HFFc6 (cell line): Measurements from ENCODE around the gene MBTPS1. TPM values are rescaled to one million over a fixed set of nuclear protein-coding genes. Genes with fewer than 3 reads are reported as not detected.

Experiments
- DNase-seq: peaks from one replicate; pipeline ENCODE4 v3.0.0-alpha.2; 2018
- H3K27ac Mint-ChIP-seq: 2 replicates; pipeline ENCODE4 v1.8.0; 2020; ENCODE audit warnings: mild to moderate bottlenecking, mixed read lengths
- H3K27me3 Mint-ChIP-seq: 2 replicates; pipeline ENCODE4 v1.8.0; 2021; ENCODE audit warnings: mild to moderate bottlenecking, moderate library complexity, mixed read lengths; ENCODE audit not compliant: insufficient read depth
- H3K36me3 Mint-ChIP-seq: 2 replicates; pipeline ENCODE4 v1.8.0; 2021; ENCODE audit warnings: low read depth, mixed read lengths
- H3K4me1 Mint-ChIP-seq: 2 replicates; pipeline ENCODE4 v1.8.0; 2020; ENCODE audit warnings: low read depth, mixed read lengths
- H3K4me3 Mint-ChIP-seq: 2 replicates; pipeline ENCODE4 v1.8.0; 2020; ENCODE audit warnings: mild to moderate bottlenecking, moderate library complexity, mixed read lengths
- H3K9me3 Mint-ChIP-seq: 2 replicates; pipeline ENCODE4 v1.8.0; 2020; ENCODE audit warnings: mild to moderate bottlenecking, mixed read lengths
- total RNA-seq, 6 experiments: library from RNA; stranded (reverse); fragmentation: NEBNext Ultra II Directional; extraction: Animal tissue kit (Norgen Biotek cat#: 25700); gene quantifications; 2 replicates in 1 of 6; 3 replicates in 5 of 6; pipeline ENCODE4 v1.2.3, GENCODE V29; 2021
- TF ChIP-seq, protein P1 (sequence below): fragments of 200-600 bp; sonication (generic); IDR thresholded peaks from 2 replicates; pipeline ENCODE4 v1.5.0; 2021; ENCODE audit warnings: antibody characterized with exemption, mild to moderate bottlenecking

The MBTPS1 gene
- total RNA-seq, 6 experiments from 2014 or later: 96.6 to 123 (median 102) TPM

DNA sequence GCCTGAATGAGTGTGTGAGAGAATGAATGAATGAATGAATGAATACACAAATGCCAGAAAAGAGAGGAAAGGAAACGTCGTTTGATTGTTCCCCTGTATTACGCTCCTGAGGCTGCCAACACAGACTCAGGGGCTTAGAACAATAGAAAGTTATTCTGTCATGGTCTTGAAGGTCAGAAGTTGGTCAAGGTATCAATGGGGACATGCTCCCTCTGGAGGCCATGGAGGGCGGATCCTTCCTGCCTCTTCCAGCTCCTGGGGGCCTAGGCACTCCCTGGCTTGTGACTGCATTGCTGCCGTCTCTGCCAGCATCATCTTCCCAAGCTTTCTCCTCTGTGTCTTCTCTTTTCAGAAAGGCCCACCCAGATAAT, 72.6 kb downstream of the MBTPS1 start:
- peaks cover 39% of the 10 kb centered on the region for H3K27me3 Mint-ChIP-seq
- peak; percentile 16 for DNase-seq

DNA sequence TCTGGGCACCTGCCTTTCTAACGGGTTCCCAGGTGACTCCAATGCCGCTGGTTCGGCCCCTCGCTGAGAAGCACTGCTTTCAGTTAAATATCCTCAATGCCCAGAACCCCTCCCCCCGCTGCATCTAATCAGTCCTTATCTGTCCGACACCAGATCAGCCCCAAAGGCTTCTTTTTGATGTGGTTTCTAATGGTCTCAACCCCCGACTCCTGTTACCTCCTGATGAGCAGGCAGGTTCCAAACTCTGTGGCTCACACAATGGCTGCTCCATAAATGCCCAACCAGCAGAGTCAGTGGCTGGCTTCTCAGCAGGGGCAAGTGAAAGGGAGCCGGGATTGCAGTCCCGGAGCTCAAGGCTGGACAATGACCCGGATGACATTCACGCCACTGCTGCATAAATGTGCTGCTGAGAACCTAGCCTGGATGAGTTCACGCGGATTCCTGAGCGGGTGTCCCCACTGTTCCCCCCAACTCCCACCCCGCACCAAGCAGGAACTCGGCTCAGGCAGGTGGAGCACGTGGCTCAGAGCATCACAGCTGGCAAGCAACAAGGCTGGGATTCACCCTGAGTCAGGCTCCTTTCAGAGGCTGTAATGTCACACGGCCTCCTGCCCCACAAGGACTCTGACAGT, 73.1 kb downstream of the MBTPS1 start:
- peaks cover 44% of the 10 kb centered on the region for H3K27me3 Mint-ChIP-seq

More for the DNA sequence above, 72.6 kb downstream of the MBTPS1 start:
- Mint-ChIP-seq H3K27ac (no peak overlapping the region), H3K4me1 (peaks cover 5% of the 10 kb centered on the region; the same call in 1 of the 2 replicates), H3K9me3 (no peaks in the 10 kb centered on the region), H3K36me3 (no peaks in the 10 kb centered on the region), H3K4me3 (no peak overlapping the region)
- TF ChIP-seq, protein P1, sequence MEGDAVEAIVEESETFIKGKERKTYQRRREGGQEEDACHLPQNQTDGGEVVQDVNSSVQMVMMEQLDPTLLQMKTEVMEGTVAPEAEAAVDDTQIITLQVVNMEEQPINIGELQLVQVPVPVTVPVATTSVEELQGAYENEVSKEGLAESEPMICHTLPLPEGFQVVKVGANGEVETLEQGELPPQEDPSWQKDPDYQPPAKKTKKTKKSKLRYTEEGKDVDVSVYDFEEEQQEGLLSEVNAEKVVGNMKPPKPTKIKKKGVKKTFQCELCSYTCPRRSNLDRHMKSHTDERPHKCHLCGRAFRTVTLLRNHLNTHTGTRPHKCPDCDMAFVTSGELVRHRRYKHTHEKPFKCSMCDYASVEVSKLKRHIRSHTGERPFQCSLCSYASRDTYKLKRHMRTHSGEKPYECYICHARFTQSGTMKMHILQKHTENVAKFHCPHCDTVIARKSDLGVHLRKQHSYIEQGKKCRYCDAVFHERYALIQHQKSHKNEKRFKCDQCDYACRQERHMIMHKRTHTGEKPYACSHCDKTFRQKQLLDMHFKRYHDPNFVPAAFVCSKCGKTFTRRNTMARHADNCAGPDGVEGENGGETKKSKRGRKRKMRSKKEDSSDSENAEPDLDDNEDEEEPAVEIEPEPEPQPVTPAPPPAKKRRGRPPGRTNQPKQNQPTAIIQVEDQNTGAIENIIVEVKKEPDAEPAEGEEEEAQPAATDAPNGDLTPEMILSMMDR: peak; percentile 72

DNA sequence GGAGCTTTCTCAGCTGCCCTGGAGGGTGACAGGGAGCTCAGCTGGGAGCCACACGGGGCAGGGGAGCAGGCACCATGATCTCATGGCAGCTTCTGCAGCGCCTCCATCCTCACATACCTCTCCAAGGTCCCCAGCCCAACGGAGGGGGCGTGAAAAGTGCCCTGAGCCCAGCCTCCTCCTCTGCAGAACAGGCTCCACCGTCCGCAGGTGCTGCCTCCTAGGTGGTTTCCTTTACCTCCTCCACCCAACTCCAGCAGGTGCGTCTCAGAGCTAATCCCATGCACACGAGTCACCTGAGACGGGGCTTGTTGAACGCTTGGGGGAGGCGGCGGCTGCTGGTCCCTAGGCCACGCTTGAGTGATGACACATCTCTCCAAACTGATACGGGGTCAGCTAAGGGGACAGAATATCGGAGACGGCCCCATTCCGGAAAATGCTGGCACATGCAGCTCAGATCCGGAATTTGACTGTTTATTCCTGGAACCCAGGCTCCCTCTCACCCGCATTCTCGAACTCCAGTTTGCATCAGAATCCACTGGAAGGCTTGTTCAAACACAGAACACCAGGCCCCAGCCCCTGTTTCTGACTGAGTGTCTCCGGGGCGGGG, 73.8 kb downstream of the MBTPS1 start:
- H3K36me3 Mint-ChIP-seq: no peaks in the 10 kb centered on the region
- H3K27ac Mint-ChIP-seq: no peak overlapping the region
- TF ChIP-seq, protein P1: no peak
- no peak for DNase-seq
- peaks cover 51% of the 10 kb centered on the region for H3K27me3 Mint-ChIP-seq
- H3K9me3 Mint-ChIP-seq: no peaks in the 10 kb centered on the region
- H3K4me3 Mint-ChIP-seq: no peak overlapping the region
- peaks cover 5% of the 10 kb centered on the region; the same call in 1 of the 2 replicates for H3K4me1 Mint-ChIP-seq

More for the DNA sequence above, 73.1 kb downstream of the MBTPS1 start:
- Mint-ChIP-seq H3K9me3 (no peaks in the 10 kb centered on the region), H3K36me3 (no peaks in the 10 kb centered on the region), H3K4me3 (no peak overlapping the region), H3K4me1 (peaks cover 5% of the 10 kb centered on the region; the same call in 1 of the 2 replicates), H3K27ac (no peak overlapping the region)
- TF ChIP-seq, protein P1: no peak
- no peak for DNase-seq

DNA sequence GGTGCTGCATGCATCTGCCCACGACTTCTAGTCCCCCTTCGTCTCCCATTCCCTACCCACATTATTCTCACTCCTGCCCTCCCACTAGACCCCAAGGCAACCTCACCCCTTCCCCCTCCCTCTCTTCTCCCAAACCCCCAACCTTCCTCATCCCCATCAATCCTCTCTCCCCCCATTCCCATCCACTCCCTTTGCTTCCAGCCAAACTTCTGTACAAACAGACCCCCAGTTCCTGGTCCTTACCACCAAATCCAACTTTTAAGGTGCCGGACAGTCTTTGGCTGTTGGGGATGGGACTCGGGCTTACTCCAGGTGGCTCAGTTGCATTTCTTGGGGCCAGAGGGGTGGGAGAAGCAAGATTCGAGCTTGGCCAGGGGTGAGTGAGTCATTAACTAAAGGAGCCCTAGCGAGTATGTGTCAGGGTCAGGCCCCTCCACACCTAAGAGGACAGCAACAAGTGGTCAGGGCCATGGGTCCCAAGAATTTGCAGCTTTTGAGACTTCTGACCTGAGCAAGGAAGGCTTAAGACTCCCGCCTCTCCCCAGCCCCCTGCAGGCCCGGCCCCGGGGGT, 74.3 kb downstream of the MBTPS1 start, which contains the start of gene SLC38A8:
TSS of gene SLC38A8 (minus strand) at position 488 of the 571 bp plus-strand sequence. CDS start 638 bp downstream, outside the sequence.
- Mint-ChIP-seq H3K4me3 (no peak within 1 kb of the TSS), H3K9me3 (no peaks in the 10 kb centered on the region), H3K36me3 (no peaks in the 10 kb centered on the region), H3K27me3 (peaks cover 54% of the 10 kb centered on the region), H3K27ac (no peak within 1 kb of the TSS), H3K4me1 (peaks cover 5% of the 10 kb centered on the region; the same call in 1 of the 2 replicates)
- DNase-seq: no peak
- TF ChIP-seq, protein P1: no peak

DNA sequence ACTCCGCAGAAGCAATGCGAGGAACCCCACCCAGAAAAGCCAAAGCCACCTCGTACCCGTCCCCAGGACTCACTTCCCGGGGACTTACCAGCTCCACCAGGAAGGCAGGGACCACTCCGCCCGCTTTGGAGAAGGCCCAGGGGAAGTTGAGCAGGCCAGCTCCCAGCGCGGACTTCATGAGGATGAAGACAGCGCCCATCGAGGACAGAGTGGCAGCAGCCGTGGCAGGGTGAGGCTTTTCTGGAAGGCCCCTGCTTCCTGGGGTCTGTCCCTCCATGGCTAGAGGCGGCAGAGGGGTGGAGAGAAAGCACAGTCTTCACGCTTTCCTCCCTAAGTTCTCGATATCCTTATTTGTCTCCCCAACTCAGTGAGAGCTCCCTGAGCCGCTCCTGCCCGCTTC, 74.9 kb downstream of the MBTPS1 start:
- no peak for DNase-seq
- Mint-ChIP-seq H3K4me1 (peaks cover 5% of the 10 kb centered on the region; the same call in 1 of the 2 replicates), H3K36me3 (no peaks in the 10 kb centered on the region), H3K4me3 (no peak overlapping the region), H3K27me3 (peaks cover 57% of the 10 kb centered on the region), H3K27ac (no peak overlapping the region), H3K9me3 (no peaks in the 10 kb centered on the region)
- TF ChIP-seq, protein P1: no peak
